HG03354 (cell line): ENCODE data around the gene CD47.

Source experiments
- ATAC-seq: cut with Tn5 transposase; IDR thresholded peaks from one replicate; pipeline ENCODE4 v1.9.1; 2021; ENCODE audit warnings: mild to moderate bottlenecking; ENCODE audit not compliant: unreplicated experiment, poor library complexity, severe bottlenecking

Gene CD47

DNA sequence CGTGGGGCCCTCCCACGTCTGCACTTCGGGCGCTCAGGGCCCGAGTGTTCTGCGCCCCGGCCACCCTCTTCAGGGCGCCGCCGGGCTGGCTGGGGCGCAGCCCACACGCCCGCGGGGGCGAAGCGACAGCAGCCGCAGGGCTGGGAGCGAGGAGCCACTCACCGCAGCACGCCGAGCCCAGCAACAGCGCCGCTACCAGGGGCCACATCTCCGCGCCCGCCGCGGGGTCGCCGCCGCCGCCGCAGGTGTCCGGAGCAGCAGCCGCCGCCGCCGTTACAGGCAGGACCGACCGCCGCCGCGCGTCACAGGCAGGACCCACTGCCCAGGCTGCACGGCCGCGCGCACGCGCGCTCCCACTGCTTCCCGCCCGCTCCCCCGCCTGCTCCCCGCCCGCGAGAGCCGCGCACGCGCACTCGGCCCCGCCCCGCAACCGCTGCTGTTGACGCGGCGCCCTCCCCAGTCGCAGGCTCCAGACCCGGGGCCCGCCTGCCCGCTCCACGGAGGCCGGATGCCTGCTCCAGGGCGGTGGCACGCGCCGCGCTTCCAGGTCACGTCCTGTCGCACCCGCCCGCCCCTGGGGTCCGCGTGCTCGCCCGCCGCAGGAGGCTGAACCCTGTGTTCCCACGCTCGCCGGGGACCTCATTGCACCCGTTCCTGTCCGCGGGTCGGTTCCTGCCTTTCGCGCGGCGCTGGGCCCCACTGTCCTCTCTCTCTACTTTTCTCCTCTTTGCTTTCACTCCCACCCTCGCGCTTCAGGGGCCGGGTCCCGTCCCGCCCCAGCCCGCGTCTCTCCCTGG lies at the start of gene CD47:
Gene CD47, minus strand, starts transcription at position 331 of the 797 bp plus-strand sequence. Its CDS starts 123 bp downstream, at position 208.
- ATAC-seq, result peak; percentile 72

DNA sequence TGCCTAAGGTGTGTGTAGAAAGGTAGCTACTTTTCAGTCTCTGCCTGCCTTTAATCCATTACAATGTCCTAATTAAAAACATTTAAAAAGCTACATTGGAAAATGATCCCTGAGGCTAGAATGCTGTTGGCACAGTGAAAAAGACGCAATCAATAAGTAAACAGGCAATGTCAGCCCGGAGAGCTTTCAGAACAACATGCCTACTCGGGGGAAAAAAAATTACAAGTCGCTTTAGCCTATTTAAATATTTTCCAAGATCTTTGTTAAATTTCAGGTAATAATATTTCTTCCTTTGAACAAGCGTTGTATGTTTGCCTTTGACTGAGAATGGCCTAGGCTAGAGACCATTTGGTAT lies 46.6 kb upstream of the CD47 start:
- ATAC-seq, result no peak

DNA sequence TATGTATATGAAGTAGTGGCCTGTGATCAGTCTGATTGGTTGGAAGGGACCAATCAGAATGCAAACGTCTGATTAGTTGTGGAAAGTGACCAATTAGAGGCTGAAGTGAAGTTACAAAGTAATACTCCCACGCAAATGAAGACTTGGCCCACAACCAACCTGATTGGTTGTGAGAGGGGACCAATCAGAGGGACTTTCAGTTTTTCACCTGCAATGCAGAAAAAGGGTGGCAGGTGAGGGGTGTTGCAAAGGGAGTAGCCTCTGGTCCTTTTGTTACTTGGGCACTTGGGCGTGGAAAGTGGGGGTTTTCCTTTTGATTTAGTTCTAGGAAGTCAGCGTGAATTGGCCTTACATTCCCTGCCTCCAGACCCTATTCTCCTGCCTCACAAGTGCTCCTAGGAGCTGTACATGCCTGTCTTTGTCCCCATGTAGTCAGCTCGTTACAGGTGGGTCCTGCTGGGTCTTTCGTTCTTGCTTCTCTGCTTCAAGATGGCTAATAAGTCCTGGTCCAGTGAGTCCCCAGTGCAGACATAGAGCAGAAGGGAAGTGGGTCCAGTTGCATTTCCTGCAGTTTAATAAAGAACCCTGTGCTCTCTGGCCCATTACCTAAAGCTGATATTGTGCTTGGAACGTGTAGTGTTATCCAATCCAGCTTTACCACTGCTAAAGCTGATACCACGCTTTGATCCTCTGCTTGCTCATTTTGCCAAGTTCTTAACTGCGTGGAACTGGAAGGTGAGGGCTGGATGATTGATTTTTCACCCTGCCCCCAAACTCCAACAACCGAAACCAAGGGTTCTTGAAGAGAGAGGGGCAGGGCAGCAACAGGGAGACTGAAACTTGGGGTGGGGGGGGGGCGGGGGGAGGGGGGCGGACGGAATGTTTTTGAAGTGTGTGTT lies 46.0 kb upstream of the CD47 start:
- no peak for ATAC-seq

DNA sequence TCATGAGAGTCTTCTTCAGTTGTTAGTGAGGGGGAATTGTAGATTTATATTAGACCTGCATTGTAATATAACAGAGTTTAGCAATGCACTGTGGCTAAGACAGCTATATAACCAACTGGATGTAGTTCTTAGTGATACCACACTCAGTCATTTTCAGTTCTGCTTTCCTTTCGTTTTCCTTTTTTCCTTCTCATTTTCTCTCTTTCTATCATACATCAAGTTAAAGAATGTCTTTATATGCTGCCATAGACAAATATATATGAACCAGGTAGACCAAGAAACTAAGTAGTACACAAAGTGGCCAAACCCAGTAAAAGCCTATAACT lies 43.7 kb upstream of the CD47 start:
- peak; percentile 51 for ATAC-seq

DNA sequence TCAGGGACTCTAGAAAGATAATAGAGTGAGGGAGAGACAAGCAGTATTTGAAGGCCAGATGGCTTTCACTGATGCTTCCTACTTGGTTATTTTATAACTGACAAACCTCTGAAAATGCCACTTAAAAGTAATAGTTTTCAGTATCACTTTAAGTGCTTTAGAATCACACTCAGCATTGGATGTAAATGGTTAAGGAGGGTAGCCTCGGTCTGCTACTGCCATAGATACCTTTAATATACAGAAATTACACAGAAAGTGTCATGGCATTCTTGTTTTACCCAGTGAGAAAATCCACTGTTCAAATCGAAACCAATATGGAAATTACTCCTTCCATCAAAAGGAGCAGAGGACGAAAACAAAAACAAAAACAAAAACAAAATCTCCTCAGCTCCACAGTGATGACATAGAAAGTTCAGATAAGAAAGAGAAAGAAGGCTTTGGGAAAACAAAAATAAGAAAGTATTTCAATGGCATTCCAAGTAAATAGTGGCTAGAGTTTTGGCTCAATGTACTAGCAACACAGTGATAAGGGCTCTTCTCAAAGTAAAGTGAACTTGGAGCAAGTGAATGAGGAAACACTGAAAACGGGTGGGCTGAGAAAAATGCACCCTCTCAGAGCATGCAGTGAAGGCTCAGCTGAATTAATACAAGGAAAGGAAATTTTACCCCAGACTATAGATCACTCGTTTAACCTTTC lies 43.2 kb upstream of the CD47 start:
- ATAC-seq, result peak; percentile 53

DNA sequence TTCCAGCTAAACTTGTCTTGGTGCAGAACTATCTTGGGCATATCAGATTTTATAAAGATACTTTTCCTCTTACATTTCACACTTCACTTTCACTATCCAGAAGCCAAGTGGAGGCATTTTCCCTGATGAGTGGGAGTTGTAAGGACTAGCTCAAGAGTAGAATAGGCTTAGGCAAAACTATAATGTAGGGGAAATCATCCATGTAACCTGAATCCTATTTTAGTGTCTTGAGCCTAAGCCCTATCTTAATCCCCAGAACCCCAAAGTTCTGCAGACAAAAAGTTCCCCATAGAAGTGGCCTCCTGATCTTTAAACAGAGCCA lies 42.2 kb upstream of the CD47 start:
- ATAC-seq, result no peak

DNA sequence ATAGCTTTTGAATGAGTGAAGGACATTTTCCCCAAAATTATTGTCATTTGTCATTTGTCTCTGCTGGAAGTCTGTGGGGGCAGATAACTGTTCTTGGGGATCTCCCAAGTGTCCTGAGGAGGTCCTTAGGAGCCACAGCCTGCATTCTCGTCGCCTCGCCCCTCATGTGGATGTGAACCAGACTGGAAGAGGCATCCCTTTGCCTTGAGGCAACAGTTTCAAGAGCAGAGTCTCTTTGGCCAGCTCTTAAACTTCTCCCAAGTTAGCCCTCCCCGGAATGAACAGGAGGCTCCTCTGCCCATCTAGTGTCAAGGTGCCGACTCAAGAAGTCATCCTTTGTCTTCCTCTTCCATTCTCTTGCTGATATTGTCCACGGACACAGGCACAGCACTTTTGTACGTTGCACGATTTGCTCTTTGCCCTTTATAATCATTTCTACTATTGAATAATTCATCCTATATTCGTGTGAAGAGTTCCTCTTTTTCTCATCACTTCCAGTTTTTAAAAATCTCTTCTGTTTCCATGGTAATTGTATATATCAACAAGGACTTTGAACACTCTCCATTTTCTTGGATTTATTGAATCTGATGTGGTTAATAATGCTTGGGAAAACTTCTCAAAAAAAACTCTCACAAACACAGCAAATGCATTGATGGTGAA lies 40.8 kb upstream of the CD47 start:
- ATAC-seq, result no peak

DNA sequence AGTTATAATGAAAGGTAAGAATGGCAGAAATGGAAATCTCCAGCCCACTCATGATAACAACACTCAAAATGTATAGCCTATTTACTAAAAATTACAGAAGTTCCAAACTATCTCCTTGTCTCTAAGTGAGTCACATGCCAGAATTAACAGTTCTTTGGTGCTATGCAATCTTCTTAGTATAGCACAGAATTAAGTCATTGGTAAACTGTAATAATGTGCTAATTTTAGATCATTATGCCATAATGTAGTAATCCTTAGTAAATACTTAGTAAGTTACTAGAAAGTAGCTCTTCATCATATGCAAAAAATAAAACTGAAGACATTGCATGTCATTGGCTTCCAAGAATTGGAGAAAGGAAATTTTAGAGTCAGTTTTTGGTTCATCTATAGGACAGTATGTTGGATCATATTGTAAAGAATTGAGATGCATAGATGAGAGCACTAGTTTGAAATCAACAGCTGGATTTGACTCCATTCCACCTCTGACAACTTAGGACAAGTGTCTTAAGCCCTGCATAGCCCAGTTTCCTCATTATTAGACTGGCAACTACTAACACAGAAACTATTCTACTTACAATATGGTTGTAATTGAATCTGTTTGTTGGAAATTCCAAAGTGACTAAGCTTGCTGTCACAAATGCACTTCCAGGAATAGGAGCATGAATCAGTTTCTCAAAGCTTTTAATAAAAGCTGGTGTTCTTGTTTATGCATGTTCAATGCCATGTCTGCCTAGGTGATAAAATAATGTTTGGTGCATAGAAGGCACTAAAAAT lies 40.1 kb upstream of the CD47 start:
- no peak for ATAC-seq

DNA sequence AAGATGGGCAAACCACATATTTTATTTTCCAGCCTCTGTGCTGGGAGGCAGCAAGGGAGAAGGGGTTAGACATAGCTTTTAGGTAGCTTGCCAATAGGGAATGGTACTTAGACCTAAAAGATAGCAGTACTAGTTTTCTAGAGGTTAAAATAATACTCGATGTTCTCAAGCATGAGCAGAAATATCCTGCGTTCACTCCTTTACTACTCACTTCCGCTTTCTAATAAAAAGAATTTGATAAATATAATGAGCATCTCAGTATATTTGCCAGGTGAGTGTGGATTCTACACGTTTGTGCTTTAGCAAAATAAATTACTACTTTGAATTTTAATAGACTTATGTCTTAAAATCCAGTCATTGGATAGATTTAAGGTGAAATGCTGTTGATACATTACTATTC lies 39.4 kb upstream of the CD47 start:
- ATAC-seq, result no peak

DNA sequence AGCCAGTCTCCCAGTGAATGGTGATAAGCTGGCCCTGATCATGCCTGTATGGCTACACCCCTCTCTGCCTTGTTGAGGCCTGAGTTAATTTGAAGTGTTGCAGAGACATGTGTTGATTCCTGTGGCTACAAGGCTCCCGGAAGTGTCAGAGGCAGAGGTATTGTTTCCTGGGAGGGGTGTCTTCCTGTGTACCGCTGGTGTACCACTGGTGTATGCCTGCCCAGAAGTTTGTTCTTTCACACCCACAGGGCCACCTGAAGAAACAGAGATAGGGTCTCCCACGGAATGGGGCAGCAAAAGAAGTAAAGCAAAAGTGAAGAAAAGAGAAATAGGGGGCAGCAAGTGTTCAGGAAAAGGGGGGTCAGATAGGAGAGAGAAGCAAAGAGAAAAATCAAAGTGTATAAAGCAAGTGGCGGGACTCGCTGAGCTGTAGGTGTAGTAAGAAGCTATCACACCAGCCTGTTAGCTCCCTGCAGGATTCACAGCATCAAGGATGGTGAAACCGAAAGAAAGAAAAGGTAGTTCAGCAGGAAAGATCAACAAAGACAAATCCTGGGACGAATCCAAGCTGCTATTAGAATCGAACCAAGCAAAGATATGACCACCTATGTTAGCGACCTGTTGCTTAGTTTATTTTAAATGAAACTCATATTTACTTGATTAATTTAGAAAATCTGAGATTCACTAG lies 36.6 kb upstream of the CD47 start:
- no peak for ATAC-seq

DNA sequence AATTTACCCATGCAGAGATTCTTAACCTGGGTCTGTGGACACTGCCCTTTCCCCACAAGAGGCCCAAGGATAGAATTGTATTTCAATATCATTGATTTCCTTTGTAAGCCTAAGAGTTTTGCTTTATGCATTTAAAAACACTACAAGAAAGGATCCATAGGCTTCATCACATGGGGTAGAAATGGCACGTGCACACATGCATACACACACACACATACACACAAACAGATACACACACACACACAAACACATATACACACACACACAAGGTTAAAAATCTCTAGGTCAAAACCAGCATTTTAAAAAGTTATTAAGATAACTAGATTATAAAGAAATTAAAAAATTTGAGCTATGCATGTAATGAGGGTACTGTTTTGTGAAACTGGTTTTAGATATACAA lies 35.5 kb upstream of the CD47 start:
- ATAC-seq, result no peak

DNA sequence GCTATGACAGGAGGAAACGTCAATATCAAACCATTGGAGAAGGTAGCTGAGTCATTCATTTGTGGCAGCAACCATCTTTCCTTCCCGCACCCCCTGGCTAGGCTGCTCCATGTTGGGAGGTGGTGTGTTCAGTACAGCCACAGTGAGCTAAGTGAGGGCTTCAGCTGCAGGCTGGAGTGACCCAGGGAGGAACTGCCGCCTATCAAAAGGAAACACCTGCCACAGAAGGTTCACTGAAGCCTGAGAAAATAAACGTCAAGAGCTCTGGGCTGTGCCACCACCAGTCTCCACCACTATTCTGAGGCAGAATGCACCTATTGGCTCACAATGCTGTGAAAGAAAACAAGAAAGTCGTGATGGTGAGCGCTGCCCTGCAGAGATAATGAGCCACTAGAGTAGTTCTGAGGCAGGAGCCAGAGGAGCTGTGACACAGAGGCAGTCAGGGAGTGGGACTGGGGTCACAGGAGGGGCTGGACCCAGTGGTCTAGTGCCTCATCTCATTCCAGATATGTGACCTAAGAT lies 34.8 kb upstream of the CD47 start:
- peak; percentile 73 for ATAC-seq

DNA sequence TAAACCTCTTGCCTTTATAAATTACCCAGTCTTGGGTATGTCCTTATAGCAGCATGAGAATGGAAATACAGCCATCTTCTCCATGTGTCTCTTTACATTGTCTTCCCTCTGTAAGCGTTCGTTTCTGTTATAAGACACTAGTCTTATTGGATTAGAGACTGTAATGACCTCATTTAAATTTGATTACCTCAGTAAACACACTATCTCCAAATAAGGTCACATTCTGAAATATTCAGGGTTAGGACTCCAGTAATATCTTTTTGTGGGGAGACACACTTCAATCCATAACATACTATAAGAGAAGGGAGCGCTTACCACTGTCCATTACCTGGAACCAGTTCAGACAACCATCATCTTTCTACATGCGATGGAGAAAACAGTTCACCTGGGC lies 34.3 kb upstream of the CD47 start:
- ATAC-seq, result no peak

DNA sequence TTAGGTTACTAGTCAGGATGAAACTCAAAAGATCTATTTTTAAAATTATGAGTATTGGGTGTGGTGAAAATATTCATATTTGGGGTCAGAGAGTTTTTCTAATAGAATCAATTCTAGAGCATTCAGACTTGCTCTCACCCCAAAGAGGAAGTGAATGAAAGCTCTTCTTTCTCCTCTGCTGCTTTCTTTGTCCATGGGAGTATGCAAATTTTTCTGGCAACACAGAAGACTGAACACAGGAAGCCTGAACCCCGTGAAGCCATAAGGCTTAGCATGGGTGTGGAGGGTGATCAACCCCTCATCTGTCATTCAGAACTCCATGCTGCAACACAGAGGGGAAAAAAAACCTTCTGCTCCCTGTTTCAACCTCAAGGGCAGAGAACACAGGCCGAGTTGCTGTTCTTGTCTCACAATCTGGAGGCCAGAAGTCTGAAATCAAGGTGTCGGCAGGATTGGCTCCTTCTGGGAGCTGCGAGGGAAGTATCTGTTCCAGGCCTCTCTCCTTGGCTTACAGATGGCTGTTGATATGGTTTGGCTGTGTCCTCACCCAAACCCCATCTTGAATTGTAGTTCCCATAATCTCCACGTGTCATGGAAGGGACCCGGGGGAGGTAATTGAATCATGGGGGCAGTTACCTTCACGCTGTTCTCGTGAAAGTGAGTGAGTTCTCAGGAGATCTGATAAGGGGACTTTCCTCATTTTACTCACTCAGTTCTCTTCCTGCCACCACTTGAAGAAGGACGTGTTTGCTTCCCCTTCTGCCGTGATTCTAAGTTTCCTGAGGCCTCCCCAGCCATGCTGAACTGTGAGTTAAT lies 33.7 kb upstream of the CD47 start:
- ATAC-seq, result peak; percentile 81

DNA sequence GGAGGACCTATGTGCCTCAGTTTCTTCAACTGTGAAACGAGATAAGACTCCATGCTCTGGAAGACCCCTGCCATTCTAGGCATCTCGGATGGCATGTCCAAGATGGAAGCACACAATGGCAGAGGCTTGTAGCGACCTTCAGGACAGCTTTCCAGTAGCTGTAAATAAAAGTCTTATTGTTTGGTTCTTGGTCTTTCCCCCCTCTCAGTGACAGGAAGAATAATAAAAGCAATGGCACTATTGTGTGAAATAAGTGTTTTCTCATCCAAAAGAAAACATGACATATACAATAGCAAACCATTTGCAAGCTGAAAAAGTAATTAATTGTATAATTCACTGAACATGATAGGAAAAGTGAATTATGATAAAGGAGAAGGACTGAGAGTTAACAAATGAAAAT lies 32.5 kb upstream of the CD47 start:
- ATAC-seq, result no peak

DNA sequence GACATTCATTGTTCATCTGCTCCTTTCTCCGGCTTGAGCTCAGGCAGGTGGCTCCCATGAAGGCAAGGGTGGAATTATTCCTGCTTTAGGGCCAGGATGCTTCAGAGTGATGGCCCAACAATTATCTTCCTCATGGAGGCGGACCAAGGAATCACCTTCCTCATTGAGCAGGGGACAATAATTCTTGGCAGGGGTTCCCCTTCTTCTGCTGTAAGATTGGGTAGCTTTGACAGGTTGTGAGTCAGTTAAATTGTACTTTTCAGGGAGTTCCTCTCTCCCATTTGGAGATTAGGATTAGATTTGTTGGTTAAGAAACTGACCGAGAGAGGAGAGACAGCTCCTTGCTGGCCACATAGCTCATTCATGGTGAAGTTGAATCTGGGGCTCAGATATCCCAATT lies 31.4 kb upstream of the CD47 start:
- ATAC-seq, result no peak

DNA sequence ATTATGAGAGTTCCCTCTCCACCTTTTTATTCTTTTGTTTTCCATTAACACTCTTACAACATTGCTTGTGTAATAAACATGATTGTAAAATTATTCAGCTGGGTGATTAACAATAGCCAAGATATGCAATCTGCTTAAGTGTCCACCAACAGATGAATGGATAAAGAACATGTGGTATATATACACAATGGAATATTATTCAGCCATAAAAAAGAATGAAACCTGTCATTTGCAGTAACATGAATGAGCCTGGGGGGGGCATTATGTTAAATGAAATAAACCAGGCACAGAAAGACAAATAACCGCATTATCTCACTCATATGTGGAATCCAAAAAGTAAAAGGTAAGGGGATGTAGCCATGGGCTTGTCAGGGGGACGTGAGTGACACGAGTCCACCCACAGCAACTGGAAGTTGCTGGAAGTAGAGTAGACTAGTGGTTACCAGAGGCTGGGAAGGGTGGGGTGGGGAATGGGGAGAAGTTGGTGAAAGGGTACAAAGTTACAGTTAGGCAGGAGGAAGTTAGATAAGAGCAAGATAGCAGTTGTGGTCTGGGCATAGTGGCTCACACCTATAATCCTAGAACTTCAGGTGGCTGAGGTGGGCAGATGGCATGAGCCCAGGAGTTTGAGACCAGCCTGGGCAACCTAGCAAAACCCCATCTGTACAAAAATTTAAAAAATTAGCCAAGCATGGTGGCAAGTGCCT lies 28.7 kb upstream of the CD47 start:
- ATAC-seq, result no peak
